ENCODE measurements around the gene DAGLA. TPM values are rescaled to one million over a fixed set of nuclear protein-coding genes. Genes with fewer than 3 reads are reported as not detected.

DAGLA gene
- total RNA-seq, 2 donors from 2014 or later: 4.1 to 5.0 TPM

- DNase-seq: no peak
- intact Hi-C loops (cut with DNase I): no loop called here
- ATAC-seq: no peak
Observed at GRCh38 chr11:61768376-61769076, 88.3 kb downstream of the DAGLA start.

DNA sequence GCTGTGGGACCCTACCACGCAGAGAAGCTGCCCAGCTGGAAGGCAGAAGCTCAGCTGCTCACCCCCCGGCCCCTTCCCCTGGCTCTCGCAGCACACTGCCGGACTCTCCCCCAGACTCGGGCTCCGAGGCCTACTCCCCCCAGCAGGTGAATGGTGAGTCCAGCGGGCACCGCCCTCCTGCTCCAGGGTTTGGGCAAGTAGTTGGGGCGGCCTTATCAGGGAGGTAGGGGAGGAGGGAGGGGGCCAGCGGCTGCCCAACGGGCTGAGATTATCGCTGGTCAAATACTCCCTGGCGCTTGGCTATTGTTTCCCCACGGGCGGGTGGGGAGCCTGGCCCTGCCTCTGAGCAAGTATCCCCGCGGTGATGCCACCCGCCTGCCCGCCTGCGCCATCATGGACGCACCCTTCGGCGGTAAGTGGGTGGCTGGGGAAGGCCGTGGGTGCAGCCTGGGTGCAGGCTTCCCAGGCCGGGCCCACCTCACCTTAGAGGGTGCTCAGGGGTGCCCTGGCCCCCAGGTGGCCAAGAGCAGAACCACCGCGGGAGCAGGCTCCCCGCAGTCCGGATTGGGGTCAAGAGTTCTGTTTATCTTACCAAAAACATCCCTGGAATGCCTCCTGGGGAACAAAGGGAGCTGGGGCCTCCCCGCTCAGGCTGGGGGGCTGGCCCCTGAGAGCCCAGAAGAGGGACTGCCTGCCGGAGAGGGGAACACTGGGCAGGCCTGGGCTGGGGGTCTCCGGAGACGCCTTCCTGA, 89.2 kb downstream of the DAGLA start:
- no peak for DNase-seq
- peak; percentile 16 to 17 for ATAC-seq
- intact Hi-C loops (cut with DNase I): no loop called here

DNA sequence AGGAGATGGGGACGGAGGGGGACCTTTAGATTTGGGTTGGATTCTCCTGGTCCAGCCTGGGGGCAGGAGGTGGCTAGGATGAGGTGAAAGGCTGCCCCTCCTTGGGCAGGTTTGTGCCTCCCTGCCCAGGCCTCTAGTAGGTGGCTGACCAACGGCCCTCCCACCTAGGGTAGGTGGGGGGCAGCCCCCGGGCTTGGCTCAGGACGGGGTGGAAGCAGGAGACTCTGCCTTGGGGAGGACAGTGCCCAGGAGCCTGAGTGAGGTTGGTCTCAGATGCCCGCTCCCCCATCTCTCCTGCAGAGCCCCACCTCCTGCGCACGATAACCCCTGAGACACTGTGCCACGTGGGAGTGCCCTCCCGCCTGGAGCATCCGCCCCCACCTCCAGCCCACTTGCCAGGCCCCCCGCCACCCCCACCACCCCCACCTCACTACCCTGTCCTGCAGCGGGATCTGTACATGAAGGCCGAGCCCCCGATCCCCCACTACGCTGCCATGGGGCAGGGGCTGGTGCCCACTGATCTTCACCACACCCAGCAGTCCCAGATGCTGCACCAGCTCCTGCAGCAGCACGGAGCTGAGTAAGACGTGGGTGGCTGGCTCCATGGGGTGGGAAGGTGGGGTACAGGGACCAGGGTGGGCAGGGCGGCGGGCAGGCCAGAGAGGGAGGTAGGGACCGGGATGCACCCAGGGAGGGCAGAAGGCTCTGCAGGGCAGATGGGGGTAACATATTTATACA, 89.9 kb downstream of the DAGLA start:
- ATAC-seq: no peak

GRCh38 chr11:61771195-61771894, 91.2 kb downstream of the DAGLA start:
- intact Hi-C loops (cut with DNase I): no loop called here
- ATAC-seq (no peak), DNase-seq (no peak)

More for the DNA sequence above, 89.9 kb downstream of the DAGLA start:
- intact Hi-C loops (cut with DNase I): no loop called here
- DNase-seq: no peak

DNA sequence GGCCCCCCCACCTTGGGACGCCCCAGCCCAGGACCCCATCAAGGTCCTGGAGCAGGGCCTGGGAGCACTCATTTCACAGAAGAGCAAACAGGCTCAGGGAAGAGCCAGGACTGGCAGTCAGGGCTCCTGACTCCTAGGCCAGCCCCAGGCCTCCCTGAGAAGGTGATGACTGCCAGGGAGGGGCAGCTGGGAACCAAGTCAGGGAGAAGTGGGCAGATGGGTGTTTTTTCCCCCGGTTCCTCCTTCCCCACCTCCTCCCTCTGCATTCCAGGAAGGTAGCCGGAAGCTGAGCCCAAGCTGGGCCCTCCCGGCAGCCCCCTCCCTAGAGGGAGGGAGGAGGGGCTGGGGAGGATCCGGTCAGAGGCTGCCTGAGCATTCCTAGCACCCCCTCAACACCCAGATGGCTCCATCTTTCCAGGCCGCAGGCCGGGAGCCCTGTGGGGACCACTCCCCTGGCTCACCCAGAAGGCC, 91.8 kb downstream of the DAGLA start:
- no peak for DNase-seq

DNA sequence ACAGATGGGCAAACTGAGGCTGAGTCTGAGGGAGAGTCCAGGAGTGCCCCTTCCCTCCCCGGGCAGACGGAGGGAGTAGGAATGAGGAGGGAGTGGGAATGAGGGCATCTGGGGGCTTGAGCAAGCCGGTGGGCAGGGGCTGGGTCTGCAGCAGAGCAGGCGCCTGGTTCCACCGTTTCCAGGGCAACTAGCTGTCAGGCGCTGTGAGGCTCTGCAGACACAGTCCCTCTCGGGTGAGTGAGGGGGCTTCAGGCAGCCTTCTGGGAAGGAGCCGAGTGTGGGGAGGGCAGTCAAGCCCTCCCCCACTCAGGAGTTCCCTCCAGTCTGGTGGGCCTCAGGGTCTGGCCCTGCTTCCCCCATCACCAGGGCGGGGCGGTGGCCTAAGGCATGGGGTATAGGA, 93.2 kb downstream of the DAGLA start:
- no peak for DNase-seq
- intact Hi-C loops (cut with DNase I): no loop called here
- no peak for ATAC-seq

More for the DNA sequence above, 91.8 kb downstream of the DAGLA start:
- peak in 1 of 2 donors; percentile 19 for ATAC-seq
- intact Hi-C loops (cut with DNase I): no loop called here

GRCh38 chr11:61773809-61774208, 93.6 kb downstream of the DAGLA start:
- intact Hi-C loops (cut with DNase I): no loop called here
- ATAC-seq (no peak), DNase-seq (no peak)

DNA sequence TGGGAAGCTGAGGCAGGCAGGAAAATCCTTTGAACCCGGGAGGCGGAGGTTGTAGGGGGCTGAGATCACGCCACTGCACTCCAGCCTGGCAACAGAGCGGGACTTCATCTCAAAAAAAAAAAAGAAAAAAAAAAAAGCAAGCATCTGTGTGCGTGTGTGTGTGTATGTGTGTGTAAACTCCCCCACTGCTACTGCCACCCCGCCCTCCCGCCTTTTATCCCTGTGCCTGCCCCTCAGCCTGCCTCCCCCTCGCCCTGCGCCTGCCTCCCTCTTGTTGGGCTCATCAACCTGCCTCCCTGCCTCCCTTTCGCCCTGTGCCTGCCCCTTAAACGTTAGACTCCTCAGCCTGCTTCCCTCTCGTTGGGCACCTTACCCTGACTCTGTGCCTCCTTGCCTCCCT, 94.2 kb downstream of the DAGLA start:
- intact Hi-C loops (cut with DNase I): no loop called here
- ATAC-seq: no peak
- DNase-seq: no peak

DNA sequence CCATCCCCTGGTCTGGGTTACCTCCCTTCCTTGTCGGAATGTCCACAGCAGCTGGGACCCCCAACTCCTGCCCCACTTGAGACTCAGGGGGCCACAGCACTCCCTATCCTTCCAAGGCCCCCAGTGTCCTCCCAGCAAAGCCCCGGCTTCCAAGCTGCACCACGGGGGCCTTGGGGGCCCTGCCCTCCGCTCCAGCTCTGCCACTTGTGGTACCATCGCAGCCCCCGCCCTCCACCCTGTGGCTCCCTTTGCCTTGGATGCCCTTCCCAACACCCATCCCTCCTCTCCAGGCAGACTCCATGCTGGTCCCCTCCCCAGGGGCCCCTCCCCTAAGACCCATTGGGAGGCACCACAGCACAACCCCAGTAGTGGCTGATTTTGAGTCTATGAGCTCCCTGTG, 94.9 kb downstream of the DAGLA start:
- ATAC-seq (no peak), DNase-seq (no peak)
- intact Hi-C loops (cut with DNase I): no loop called here

GRCh38 chr11:61775606-61776554, 95.7 kb downstream of the DAGLA start:
- ATAC-seq (peak; percentile 14 to 45), DNase-seq (peak; percentile 32)
- intact Hi-C loops (cut with DNase I): no loop called here

GRCh38 chr11:61776561-61777075, 96.4 kb downstream of the DAGLA start:
- intact Hi-C loops (cut with DNase I): no loop called here
- DNase-seq (peak; percentile 57), ATAC-seq (peak in 1 of 2 donors; percentile 18)

DNA sequence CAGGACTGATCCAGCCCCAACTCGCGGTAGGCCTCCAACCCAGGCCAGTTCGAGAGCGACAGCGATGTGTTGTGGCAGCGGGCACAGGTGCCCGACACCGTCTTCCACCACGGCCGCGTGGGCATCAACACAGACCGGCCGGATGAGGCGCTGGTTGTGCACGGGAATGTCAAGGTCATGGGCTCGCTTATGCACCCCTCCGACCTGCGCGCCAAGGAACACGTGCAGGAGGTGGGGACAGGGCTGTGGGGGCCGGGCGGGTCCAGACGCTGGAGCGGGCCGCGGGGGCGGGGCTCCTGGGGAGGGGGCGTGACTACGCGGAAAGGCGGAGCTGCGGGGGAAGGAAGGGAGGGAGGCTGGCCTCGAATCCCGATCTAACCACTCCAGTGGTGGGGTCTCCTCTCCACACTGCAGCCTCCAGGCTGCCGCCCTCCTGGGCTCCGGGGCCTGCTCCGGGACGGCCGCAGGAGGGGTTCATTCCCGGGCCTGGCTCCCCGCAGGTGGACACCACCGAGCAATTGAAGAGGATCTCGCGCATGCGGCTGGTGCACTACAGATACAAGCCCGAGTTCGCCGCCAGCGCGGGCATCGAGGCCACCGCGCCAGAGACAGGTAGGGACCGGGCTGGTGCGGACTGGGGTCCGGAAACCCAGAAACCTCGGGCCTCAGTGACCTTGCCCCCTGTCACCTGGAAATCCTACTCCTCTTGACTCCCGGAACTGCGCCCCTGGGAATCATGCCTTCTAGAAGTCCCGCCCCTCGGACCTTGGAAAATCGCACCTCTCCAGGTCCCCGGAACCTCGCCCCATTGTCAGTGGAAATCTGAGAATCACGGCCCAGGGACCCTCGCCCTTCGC, 97.3 kb downstream of the DAGLA start:
- ATAC-seq (peak; percentile 45 to 59), DNase-seq (peak; percentile 55)
- intact Hi-C loops (cut with DNase I): no loop called here

DNA sequence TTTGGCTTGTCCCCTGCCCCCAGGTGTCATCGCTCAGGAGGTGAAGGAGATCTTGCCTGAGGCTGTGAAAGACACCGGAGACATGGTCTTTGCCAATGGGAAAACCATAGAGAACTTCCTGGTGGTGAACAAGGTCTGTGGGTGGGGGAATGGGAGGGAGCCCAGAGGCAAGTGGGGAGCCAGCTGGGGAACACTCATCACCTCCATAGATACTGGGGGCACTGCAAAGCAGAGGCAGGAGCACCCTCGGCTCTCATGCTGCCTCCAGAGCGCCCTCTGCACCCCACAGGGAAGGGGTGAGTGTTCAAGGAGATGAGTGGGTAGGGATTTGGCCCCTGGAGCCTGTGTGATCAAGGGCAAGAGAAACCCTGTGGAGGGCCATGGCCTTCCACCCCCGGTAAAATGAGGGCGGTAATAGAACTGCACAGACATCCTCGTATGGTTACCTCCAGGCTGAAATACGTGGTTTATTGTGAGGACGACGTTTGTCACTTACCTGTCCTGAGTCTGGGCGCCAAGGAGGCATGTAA, 98.2 kb downstream of the DAGLA start:
- intact Hi-C loops (cut with DNase I): no loop called here
- ATAC-seq (no peak), DNase-seq (no peak)

- DNase-seq (no peak), ATAC-seq (no peak)
- intact Hi-C loops (cut with DNase I): no loop called here
Observed at GRCh38 chr11:61778920-61779650, 98.9 kb downstream of the DAGLA start.

DNA sequence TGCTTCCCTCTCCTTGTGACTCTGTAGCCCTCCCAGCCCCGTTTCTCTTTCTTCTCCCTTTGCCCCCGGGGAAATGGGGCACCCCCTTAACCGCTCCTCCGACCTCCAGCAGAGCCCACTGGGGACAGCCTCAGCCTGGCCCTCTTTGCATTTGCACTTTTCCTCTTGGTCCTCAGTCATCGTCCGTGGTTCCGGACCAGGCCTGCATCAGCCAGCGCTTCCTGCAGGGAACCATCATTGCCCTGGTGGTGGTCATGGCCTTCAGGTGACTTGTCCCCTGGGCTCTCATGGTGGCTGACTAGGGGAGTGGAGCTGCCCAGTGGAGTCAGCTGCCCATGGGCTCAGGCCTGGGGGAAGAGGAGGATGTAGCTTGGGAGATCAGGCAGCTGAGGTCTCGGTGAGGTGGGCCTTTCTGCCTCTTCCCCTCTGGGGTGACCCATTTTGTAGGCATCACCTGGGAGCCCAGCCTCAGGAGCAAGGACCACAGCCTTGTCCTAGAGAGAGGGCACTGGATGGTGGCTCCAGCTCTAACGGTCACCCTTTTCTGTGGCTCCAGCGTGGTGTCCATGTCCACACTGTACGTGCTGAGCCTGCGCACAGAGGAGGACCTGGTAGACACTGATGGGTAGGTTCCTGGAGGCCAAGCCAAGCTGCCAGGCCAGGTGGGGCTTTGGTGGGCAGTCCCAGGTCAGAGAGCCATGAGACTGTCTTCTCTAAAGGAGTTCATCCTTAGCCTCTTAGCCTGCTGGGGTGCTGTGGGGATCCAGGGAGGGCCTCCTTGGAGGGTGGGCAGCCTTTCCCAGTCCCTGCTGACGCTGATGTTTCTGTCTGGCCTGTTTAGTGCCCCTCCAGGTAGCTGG, 99.7 kb downstream of the DAGLA start:
- intact Hi-C loops (cut with DNase I): no loop called here
- ATAC-seq (no peak), DNase-seq (no peak)

Data from left cardiac atrium (tissue), 4 donors.